HepG2 (cell line): ENCODE results near the gene ACACA. TPM values are rescaled to one million over a fixed set of nuclear protein-coding genes. Genes with fewer than 3 reads are reported as not detected.
A peak's percentile ranks its signal among the peaks of the same experiment; 100 is the strongest.

Experiments
- ATAC-seq: fragments of 200-7000 bp; cut with Tn5 transposase; 3 replicates; pipeline ENCODE4 v1.9.1; 2020; ENCODE audit warnings: mild to moderate bottlenecking, moderate library complexity
- BruUV-seq: library from RNA; stranded (reverse); fragments of 400-500 nt; replicated peaks from 2 replicates; lab custom pipeline; 2021; lab: Mats Ljungman, UMichigan
- CTCF ChIA-PET: fragments of 300-600 bp; formaldehyde crosslinking; extraction: SDS; loops from one replicate; lab custom pipeline; 2021; ENCODE audit warnings: low total read pairs, inconsistent platforms, low intra/inter-chr PET ratio; lab: Yijun Ruan, JAX
- POLR2A ChIA-PET: fragments of 350-600 bp; sonication (Branson Sonifier 250); formaldehyde crosslinking; loops from one replicate; lab custom pipeline; 2020; ENCODE audit warnings: antibody characterized with exemption, inconsistent platforms; lab: Yijun Ruan, JAX
- DNase-seq: peaks from one replicate; pipeline ENCODE4 v3.0.0-alpha.2; 2015; ENCODE audit warnings: low spot score
- FAIRE-seq: peaks from 3 replicates; lab custom pipeline; 2011; peaks lifted over from hg19 to GRCh38; lab: Jason Lieb, UNC
- H2AFZ ChIP-seq: one replicate; pipeline ENCODE4 v1.6.1; 2011; ENCODE audit warnings: low read length, inconsistent platforms
- H3K27ac ChIP-seq: fragments of 300-600 bp; 3 replicates; pipeline ENCODE4 v1.8.0; 2011; ENCODE audit warnings: mixed run types, mild to moderate bottlenecking, mixed read lengths, low read length, inconsistent platforms; ENCODE audit not compliant: insufficient read depth; ENCODE audit errors: extremely low read length
- H3K27me3 ChIP-seq, 2 experiments: fragments of 200-600 bp in 1 of 2; 2 replicates in 1 of 2; 3 replicates in 1 of 2; pipeline versions ENCODE4 v1.6.0 to v1.8.0; 2011; ENCODE audit warnings: low read length in 2 of 2, mild to moderate bottlenecking in 2 of 2, moderate library complexity in 2 of 2, inconsistent platforms in 1 of 2; ENCODE audit not compliant: insufficient read depth in 2 of 2, control insufficient read depth in 1 of 2
- H3K36me3 ChIP-seq, 2 experiments: fragments of 200-600 bp in 1 of 2; replicated peaks in 1 of 2; 2 replicates in 1 of 2; 3 replicates in 1 of 2; pipeline versions ENCODE4 v1.5.1 to v1.8.0; 2011; ENCODE audit warnings: low read length in 2 of 2, inconsistent platforms in 1 of 2; ENCODE audit not compliant: insufficient read depth in 2 of 2, control insufficient read depth in 1 of 2
- H3K4me1 ChIP-seq: 2 replicates; pipeline ENCODE4 v1.5.1; 2012; ENCODE audit warnings: low read length, inconsistent platforms; ENCODE audit not compliant: insufficient read depth
- H3K4me2 ChIP-seq: 2 replicates; pipeline ENCODE4 v1.6.0; 2011; ENCODE audit warnings: low read depth, low read length, inconsistent platforms
- H3K4me3 ChIP-seq, 3 experiments: fragments of 200-600 bp in 1 of 3; sonication (generic), shearing (Covaris generic) in 1 of 3; replicated peaks in 1 of 3; 2 replicates each; pipeline ENCODE4 v1.5.1; 2011 to 2016; ENCODE audit warnings: low read length in 3 of 3, inconsistent platforms in 2 of 3, low read depth in 2 of 3, mild to moderate bottlenecking in 2 of 3, control low read depth in 1 of 3, mixed read lengths in 1 of 3; ENCODE audit not compliant: insufficient read depth in 1 of 3
- H3K79me2 ChIP-seq: one replicate; pipeline ENCODE4 v1.6.1; 2011; ENCODE audit warnings: low read length, inconsistent platforms; ENCODE audit not compliant: insufficient read depth
- H3K9ac ChIP-seq: 2 replicates; pipeline ENCODE4 v1.6.0; 2011; ENCODE audit warnings: mild to moderate bottlenecking, low read depth, low read length, inconsistent platforms; ENCODE audit not compliant: insufficient read depth
- H3K9me3 ChIP-seq: 2 replicates; pipeline ENCODE4 v1.5.1; 2012; ENCODE audit warnings: mild to moderate bottlenecking, low read length
- H4K20me1 ChIP-seq: 2 replicates; pipeline ENCODE4 v1.6.0; 2011; ENCODE audit warnings: inconsistent platforms, mild to moderate bottlenecking, low read length, moderate library complexity; ENCODE audit not compliant: insufficient read depth
- ARNT2 ChIP-seq: sonication (generic); formaldehyde crosslinking; IDR thresholded peaks from 2 replicates; pipeline ENCODE4 v1.8.0; 2022; ENCODE audit warnings: mild to moderate bottlenecking, low read depth, missing genetic modification reagents, moderate library complexity
- E2F2 ChIP-seq: sonication (generic); formaldehyde crosslinking; IDR thresholded peaks from 2 replicates; pipeline ENCODE4 v1.4.0; 2020; ENCODE audit warnings: missing genetic modification reagents, borderline replicate concordance
- FOSL1 ChIP-seq: sonication (generic); formaldehyde crosslinking; IDR thresholded peaks from 2 replicates; pipeline ENCODE4 v1.9.0; 2021; ENCODE audit warnings: missing genetic modification reagents, borderline replicate concordance
- GTF2F1 ChIP-seq: fragments of 150-350 bp; IDR thresholded peaks from 2 replicates; pipeline ENCODE4 v1.6.1; 2014; ENCODE audit warnings: low read length
- GZF1 ChIP-seq: sonication (generic); formaldehyde crosslinking; IDR thresholded peaks from 2 replicates; pipeline ENCODE4 v1.5.1; 2020; ENCODE audit warnings: mild to moderate bottlenecking, missing genetic modification reagents
- HNF1A ChIP-seq, 2 experiments: sonication (generic) in 1 of 2; formaldehyde crosslinking in 1 of 2; IDR thresholded peaks; 2 replicates each; pipeline versions ENCODE4 v1.4.0 to v1.6.1; 2016 to 2020; ENCODE audit warnings: borderline replicate concordance in 1 of 2, low read depth in 1 of 2, mild to moderate bottlenecking in 1 of 2, missing genetic modification reagents in 1 of 2
- MLX ChIP-seq: IDR thresholded peaks from 2 replicates; pipeline ENCODE4 v1.6.1; 2016
- NFKB2 ChIP-seq: sonication (generic); formaldehyde crosslinking; IDR thresholded peaks from 2 replicates; pipeline ENCODE4 v1.4.0; 2020; ENCODE audit warnings: missing genetic modification reagents, borderline replicate concordance
- SAP130 ChIP-seq: IDR thresholded peaks from 2 replicates; pipeline ENCODE4 v1.6.1; 2016; ENCODE audit warnings: low read depth
- TRIM22 ChIP-seq: fragments of 450-650 bp; IDR thresholded peaks from 2 replicates; pipeline ENCODE4 v1.6.1; 2017
- UBTF ChIP-seq: sonication (generic); formaldehyde crosslinking; IDR thresholded peaks from 2 replicates; pipeline ENCODE4 v1.4.0; 2020; ENCODE audit warnings: mild to moderate bottlenecking, missing genetic modification reagents
- ZBTB43 ChIP-seq: sonication (generic); formaldehyde crosslinking; conservative IDR thresholded peaks from 2 replicates; pipeline ENCODE4 v1.4.0; 2020; ENCODE audit warnings: missing genetic modification reagents
- ZFP36L2 ChIP-seq: sonication (generic); formaldehyde crosslinking; IDR thresholded peaks from 2 replicates; pipeline ENCODE4 v1.4.0; 2020; ENCODE audit warnings: missing genetic modification reagents
- WGBS: methylation state at CpG from one replicate; pipeline ENCODE4 v1.1.6; 2017; ENCODE audit warnings: low lambda C conversion rate; 5-methylcytosine and 5-hydroxymethylcytosine counted together
- in situ Hi-C: cut with HindIII; loops from 2 replicates; pipeline ENCODE4 v1.10.0; 2017; ENCODE audit warnings: low pct_unique_long_range_greater_than_20kb; ENCODE audit not compliant: extremely low pct_ligation_motif_present
- intact Hi-C: fragments of 100-400 bp; cut with micrococcal nuclease; formaldehyde crosslinking; loops from one replicate; pipeline ENCODE4 v1.10.0; 2022; ENCODE audit not compliant: unreplicated experiment
- polyA plus RNA-seq, 8 experiments: library from polyadenylated mRNA; depleted of rRNA in 3 of 8; stranded (reverse) in 7 of 8; unstranded in 1 of 8; fragments of >200 nt; fragmentation: Illumina TruSeq in 4 of 8; extraction: Trizol in 4 of 8; gene quantifications; 2 replicates each; pipeline versions ENCODE4 v1.2.1 to v1.2.3, GENCODE V29; 2011 to 2016; ENCODE audit warnings: low read depth in 4 of 8, missing spikeins in 1 of 8, mixed read lengths in 1 of 8; ENCODE audit not compliant: insufficient read depth in 1 of 8
- total RNA-seq, 5 experiments: library from RNA; depleted of rRNA; stranded (reverse); fragments of >200 nt; fragmentation: Illumina TruSeq; extraction: Trizol; gene quantifications; 2 replicates each; pipeline ENCODE4 v1.2.3, GENCODE V29; 2016; ENCODE audit warnings: low read depth in 1 of 5

The ACACA gene
- total and polyA plus RNA-seq, 2 of the 13 experiments (the other 11 are each of a cell fraction or from before 2014, with no cell fraction given): 39.2 to 47.2 TPM

- no TSS peak for BruUV-seq
- CTCF ChIA-PET: no interaction called here
- DNase-seq (no peak), FAIRE-seq (no peak), ATAC-seq (no peak)
- intact Hi-C loops (no loop called here), in situ Hi-C loops (no loop called here)
- Histone ChIP-seq H3K4me3 (peak overlapping the region in 2 of 3 experiments; percentile 44 to 46; a peak in 3 of 6 replicates), H3K9ac (0 out of 2 replicates have a peak overlapping the region, but pooled peaks have one; percentile 2), H4K20me1 (no peaks in the 10 kb centered on the region), H3K36me3 (peaks cover 1 to 41% of the 10 kb centered on the region in 2 experiments), H3K79me2 (no peaks in the 10 kb centered on the region), H3K27me3 (no peaks in the 10 kb centered on the region), H3K9me3 (no peaks in the 10 kb centered on the region), H3K4me2 (peak overlapping the region; percentile 75), H2AFZ (no peak overlapping the region), H3K4me1 (peaks cover 31% of the 10 kb centered on the region), H3K27ac (peak overlapping the region; percentile 82)
- POLR2A ChIA-PET: interaction anchor here (1.1 kb wide), 1 partner anchor 80 kb away, joined by 4 read pairs; no protein-coding TSS in a partner anchor
- WGBS: 93% methylated on average over 2 of the region's 2 CpGs
- TF ChIP-seq E2F2 (no peak), GTF2F1 (no peak), GZF1 (no peak), FOSL1 (no peak), ZBTB43 (CRISPR knock-in tag) (no peak), SAP130 (CRISPR knock-in tag) (no peak), ARNT2 (CRISPR knock-in tag) (no peak), HNF1A (IDR thresholded peaks at IDR 0.05; ENCODE audit: low read depth) (no peak), HNF1A (CRISPR knock-in tag; IDR thresholded peaks at IDR 0.05; ENCODE audit: borderline replicate concordance) (no peak), MLX (CRISPR knock-in tag) (no peak), NFKB2 (no peak), UBTF (CRISPR knock-in tag) (no peak), ZFP36L2 (CRISPR knock-in tag) (no peak), TRIM22 (no peak)
Measured at GRCh38 chr17:37148156-37148555, 258.5 kb downstream of the ACACA start.
